OCI-LY1 (cell line): Measurements from ENCODE around the gene BLACAT1.

Source experiments
- EZH2 ChIP-seq: fragments of 200-600 bp; sonication (generic), shearing (Covaris generic); IDR thresholded peaks from 2 replicates; pipeline ENCODE4 v1.8.0; 2017; ENCODE audit warnings: borderline replicate concordance, mixed run types, mild to moderate bottlenecking, antibody characterized with exemption, low read length, moderate library complexity, mixed read lengths
- TF ChIP-seq, protein P1 (sequence below): fragments of 200-600 bp; sonication (generic), shearing (Covaris generic); IDR thresholded peaks from 2 replicates; pipeline ENCODE4 v1.5.1; 2017; ENCODE audit warnings: mild to moderate bottlenecking, antibody characterized with exemption, low read length, moderate library complexity, mixed read lengths

DNA sequence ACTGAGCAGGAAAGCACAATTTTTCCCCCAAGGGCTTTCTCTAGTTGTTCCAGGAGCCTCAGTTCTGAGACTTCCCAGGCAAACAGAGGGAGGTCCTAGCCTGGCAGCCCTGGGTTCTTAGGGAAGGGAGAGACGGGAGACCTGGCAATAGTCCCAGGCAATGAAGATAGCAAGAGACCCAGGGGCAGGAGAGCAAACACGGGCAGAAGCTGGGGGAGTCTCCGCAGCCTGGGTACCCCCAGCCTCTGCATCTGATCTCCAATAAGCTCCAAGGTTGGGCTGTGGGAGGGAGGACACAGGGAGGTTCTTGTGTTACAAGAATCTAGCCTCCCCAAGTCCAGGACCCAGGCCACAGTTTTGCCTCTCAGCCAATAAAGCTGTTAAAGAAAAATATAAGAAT, 2.4 kb downstream of the BLACAT1 start:
- TF ChIP-seq EZH2: no peak
- TF ChIP-seq, protein P1, sequence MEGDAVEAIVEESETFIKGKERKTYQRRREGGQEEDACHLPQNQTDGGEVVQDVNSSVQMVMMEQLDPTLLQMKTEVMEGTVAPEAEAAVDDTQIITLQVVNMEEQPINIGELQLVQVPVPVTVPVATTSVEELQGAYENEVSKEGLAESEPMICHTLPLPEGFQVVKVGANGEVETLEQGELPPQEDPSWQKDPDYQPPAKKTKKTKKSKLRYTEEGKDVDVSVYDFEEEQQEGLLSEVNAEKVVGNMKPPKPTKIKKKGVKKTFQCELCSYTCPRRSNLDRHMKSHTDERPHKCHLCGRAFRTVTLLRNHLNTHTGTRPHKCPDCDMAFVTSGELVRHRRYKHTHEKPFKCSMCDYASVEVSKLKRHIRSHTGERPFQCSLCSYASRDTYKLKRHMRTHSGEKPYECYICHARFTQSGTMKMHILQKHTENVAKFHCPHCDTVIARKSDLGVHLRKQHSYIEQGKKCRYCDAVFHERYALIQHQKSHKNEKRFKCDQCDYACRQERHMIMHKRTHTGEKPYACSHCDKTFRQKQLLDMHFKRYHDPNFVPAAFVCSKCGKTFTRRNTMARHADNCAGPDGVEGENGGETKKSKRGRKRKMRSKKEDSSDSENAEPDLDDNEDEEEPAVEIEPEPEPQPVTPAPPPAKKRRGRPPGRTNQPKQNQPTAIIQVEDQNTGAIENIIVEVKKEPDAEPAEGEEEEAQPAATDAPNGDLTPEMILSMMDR: no peak
